ENCODE data around the gene OR51F1.
"Not testable (repeated sequence)": the region's sequence is repeated elsewhere in the genome, so short reads cannot be mapped to it uniquely, and the experiment has no call there.

OR51F1 gene

DNA sequence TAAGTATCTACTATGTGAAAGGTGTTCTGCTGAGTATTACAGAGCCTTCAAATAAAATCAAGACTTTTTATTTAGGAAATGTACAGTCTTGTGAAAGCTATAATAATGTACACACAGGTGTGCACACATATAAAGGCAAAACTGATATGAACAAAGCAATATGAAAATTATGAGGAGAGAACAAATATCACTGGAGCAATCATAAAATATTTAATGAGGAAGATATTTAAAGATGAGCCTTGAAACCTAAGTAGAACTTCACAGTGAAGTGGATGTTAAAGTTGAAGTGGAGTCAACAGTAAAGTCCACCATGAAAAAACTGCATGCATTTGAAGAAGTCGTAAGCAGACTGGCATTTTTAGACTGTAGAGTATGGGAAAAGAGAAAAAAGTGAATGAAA is 18.5 kb downstream of the OR51F1 start:
- Histone ChIP-seq H3K27ac (ENCODE audit: low read depth, low read length) (no peak overlapping the region), H3K9me3 (ENCODE audit: control insufficient read depth, insufficient read depth, low read length) (no peaks in the 10 kb centered on the region), H3K4me3 (ENCODE audit: low read depth, low read length) (no peak overlapping the region), H3K27me3 (ENCODE audit: control insufficient read depth, insufficient read depth, low read length) (no peaks in the 10 kb centered on the region), H3K9ac (ENCODE audit: low read depth, low read length) (no peak overlapping the region), H3K36me3 (ENCODE audit: control insufficient read depth, insufficient read depth, low read length) (no peaks in the 10 kb centered on the region), H3K4me1 (ENCODE audit: control insufficient read depth, insufficient read depth, low read length) (no peaks in the 10 kb centered on the region)

- H3K27ac ChIP-seq (ENCODE audit: low read depth, low read length): no peak overlapping the region
- H3K4me3 ChIP-seq (ENCODE audit: low read depth, low read length): no peak overlapping the region
- H3K9me3 ChIP-seq (ENCODE audit: control insufficient read depth, insufficient read depth, low read length): no peaks in the 10 kb centered on the region
- H3K9ac ChIP-seq (ENCODE audit: low read depth, low read length): no peak overlapping the region
- H3K36me3 ChIP-seq (ENCODE audit: control insufficient read depth, insufficient read depth, low read length): no peaks in the 10 kb centered on the region
- H3K4me1 ChIP-seq (ENCODE audit: control insufficient read depth, insufficient read depth, low read length): no peaks in the 10 kb centered on the region
- H3K27me3 ChIP-seq (ENCODE audit: control insufficient read depth, insufficient read depth, low read length): no peaks in the 10 kb centered on the region
These were observed 21.3 kb downstream of the OR51F1 start for GRCh38 chr11:4748438-4748837.

- no peaks in the 10 kb centered on the region for H3K9me3 ChIP-seq (ENCODE audit: control insufficient read depth, insufficient read depth, low read length)
- no peak overlapping the region for H3K27ac ChIP-seq (ENCODE audit: low read depth, low read length)
- no peaks in the 10 kb centered on the region for H3K27me3 ChIP-seq (ENCODE audit: control insufficient read depth, insufficient read depth, low read length)
- H3K9ac ChIP-seq (ENCODE audit: low read depth, low read length): no peak overlapping the region
- no peak overlapping the region for H3K4me3 ChIP-seq (ENCODE audit: low read depth, low read length)
- H3K4me1 ChIP-seq (ENCODE audit: control insufficient read depth, insufficient read depth, low read length): no peaks in the 10 kb centered on the region
- H3K36me3 ChIP-seq (ENCODE audit: control insufficient read depth, insufficient read depth, low read length): no peaks in the 10 kb centered on the region
These were observed 29.0 kb downstream of the OR51F1 start for GRCh38 chr11:4740735-4741134.

- no peaks in the 10 kb centered on the region for H3K27me3 ChIP-seq (ENCODE audit: control insufficient read depth, insufficient read depth, low read length)
- H3K27ac ChIP-seq (ENCODE audit: low read depth, low read length): no peak overlapping the region
- H3K9ac ChIP-seq (ENCODE audit: low read depth, low read length): no peak overlapping the region
- no peaks in the 10 kb centered on the region for H3K36me3 ChIP-seq (ENCODE audit: control insufficient read depth, insufficient read depth, low read length)
- H3K4me1 ChIP-seq (ENCODE audit: control insufficient read depth, insufficient read depth, low read length): no peaks in the 10 kb centered on the region
- H3K9me3 ChIP-seq (ENCODE audit: control insufficient read depth, insufficient read depth, low read length): no peaks in the 10 kb centered on the region
- H3K4me3 ChIP-seq (ENCODE audit: low read depth, low read length): no peak overlapping the region
These were observed 42.6 kb downstream of the OR51F1 start for GRCh38 chr11:4727171-4727570.

GRCh38 chr11:4722616-4723534 is 46.9 kb downstream of the OR51F1 start:
- not testable (repeated sequence) for H3K9ac ChIP-seq (ENCODE audit: low read depth, low read length); H3K27ac ChIP-seq (ENCODE audit: low read depth, low read length); H3K36me3 ChIP-seq (ENCODE audit: control insufficient read depth, insufficient read depth, low read length); H3K4me1 ChIP-seq (ENCODE audit: control insufficient read depth, insufficient read depth, low read length); H3K9me3 ChIP-seq (ENCODE audit: control insufficient read depth, insufficient read depth, low read length); H3K4me3 ChIP-seq (ENCODE audit: low read depth, low read length); H3K27me3 ChIP-seq (ENCODE audit: control insufficient read depth, insufficient read depth, low read length)

Measured in HUES48 (cell line).